Measurements from ENCODE around the gene ZNF860.

DNA sequence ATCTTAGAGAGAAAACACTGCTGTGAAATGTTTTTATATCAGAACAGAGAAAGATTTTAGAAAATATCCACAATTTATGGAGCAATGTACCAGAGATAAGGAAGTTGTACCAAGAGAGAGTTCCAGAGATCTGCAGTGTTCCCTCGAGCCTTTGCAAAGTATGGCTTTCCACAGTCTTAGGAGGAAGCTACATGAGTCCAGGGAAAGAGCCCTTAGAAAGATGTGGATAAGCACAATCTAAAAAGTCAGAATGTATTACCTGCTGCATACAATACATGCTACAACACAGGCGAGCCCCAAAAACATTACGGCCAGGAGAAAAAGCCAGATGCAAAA, 56.4 kb downstream of the ZNF860 start:
- no peak for TF ChIP-seq CTCF (conservative IDR thresholded peaks at IDR 0.05; ENCODE audit: low read length)
- TF ChIP-seq EZH2phosphoT487 (IDR thresholded peaks at IDR 0.05; ENCODE audit: borderline replicate concordance, low read depth, low read length) = no peak

Measured in OCI-LY7 (cell line).